ENCODE measurements around the gene CGREF1.

Gene CGREF1

GRCh38 chr2:27092696-27093429, 26.1 kb downstream of the CGREF1 start:
- in situ Hi-C loops (cut with MboI; ENCODE audit: low pct_unique_long_range_greater_than_20kb, low sequenced_read_pairs, unreplicated experiment): no loop called here
- TF ChIP-seq, protein P1, sequence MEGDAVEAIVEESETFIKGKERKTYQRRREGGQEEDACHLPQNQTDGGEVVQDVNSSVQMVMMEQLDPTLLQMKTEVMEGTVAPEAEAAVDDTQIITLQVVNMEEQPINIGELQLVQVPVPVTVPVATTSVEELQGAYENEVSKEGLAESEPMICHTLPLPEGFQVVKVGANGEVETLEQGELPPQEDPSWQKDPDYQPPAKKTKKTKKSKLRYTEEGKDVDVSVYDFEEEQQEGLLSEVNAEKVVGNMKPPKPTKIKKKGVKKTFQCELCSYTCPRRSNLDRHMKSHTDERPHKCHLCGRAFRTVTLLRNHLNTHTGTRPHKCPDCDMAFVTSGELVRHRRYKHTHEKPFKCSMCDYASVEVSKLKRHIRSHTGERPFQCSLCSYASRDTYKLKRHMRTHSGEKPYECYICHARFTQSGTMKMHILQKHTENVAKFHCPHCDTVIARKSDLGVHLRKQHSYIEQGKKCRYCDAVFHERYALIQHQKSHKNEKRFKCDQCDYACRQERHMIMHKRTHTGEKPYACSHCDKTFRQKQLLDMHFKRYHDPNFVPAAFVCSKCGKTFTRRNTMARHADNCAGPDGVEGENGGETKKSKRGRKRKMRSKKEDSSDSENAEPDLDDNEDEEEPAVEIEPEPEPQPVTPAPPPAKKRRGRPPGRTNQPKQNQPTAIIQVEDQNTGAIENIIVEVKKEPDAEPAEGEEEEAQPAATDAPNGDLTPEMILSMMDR (IDR thresholded peaks at IDR 0.05; ENCODE audit: extremely low read depth, insufficient read depth, missing control alignments): no peak
- DNase-seq (ENCODE audit: low spot score): no peak

GRCh38 chr2:27091746-27092695, 26.9 kb downstream of the CGREF1 start:
- TF ChIP-seq, protein P1 (IDR thresholded peaks at IDR 0.05; ENCODE audit: extremely low read depth, insufficient read depth, missing control alignments): no peak
- no peak for DNase-seq (ENCODE audit: low spot score)
- in situ Hi-C loops (cut with MboI; ENCODE audit: low pct_unique_long_range_greater_than_20kb, low sequenced_read_pairs, unreplicated experiment): no loop called here

DNA sequence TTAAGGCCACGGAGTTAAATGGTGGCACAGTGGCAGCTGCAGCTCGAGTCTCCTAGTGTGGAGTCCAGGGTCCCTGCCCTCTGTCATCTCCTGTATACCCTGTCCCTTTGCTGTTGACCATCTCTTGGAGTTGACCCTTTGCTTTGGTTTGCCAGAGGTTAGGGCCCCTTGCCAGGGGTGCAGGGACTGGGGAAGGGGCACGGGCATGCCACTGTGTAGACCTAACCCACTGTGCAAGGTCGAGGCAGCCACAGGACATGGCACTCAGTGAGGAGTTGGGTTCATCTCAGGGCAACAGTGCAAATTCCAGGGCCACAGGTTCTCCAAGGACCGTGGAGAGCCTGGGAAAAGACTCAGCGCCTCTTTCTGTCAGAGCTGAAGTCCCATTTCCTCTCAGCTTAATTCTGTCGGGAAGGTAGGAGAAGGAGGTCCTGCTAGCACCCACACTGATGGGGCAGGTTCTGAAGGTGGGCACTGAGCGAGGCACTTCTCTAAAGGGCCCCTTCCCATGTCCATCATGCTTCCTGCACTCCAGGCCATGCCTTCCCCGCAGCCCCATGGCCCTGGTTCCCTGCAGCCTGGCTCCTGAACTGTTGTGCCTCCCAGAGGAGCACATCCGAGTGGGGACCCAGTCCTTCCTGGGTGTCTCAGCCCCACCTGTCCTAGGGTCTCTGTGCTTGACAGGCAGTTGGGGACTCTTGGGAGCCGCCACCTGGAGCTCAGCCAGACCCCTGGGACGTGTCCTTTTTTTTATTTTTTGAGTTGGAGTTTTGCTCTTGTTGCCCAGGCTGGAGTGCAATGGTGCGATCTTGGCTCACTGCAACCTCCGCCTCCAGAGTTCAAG, 29.6 kb downstream of the CGREF1 start:
- TF ChIP-seq, protein P1 (IDR thresholded peaks at IDR 0.05; ENCODE audit: extremely low read depth, insufficient read depth, missing control alignments): no peak
- DNase-seq (ENCODE audit: low spot score): no peak
- in situ Hi-C loops (cut with MboI; ENCODE audit: low pct_unique_long_range_greater_than_20kb, low sequenced_read_pairs, unreplicated experiment): no loop called here

DNA sequence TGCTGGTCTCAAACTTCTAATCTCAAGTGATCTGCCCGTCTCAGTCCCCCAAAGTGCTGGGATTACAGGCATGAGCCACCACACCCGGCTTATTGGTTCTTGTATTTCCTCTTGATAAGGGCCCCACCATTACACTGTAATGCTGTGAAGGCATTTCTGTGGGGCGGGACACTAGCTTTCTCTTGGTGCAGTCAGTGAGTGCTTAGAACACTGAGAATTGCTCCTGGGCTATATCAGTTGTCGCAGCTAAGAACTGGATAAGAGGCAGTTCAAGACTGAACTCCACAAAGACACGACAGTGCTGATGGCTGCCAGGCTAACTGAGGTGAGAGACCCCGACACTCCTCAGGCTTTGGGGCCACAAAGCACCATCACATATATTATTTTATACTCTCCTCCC, 30.3 kb downstream of the CGREF1 start:
- TF ChIP-seq, protein P1 (IDR thresholded peaks at IDR 0.05; ENCODE audit: extremely low read depth, insufficient read depth, missing control alignments): no peak
- in situ Hi-C loops (cut with MboI; ENCODE audit: low pct_unique_long_range_greater_than_20kb, low sequenced_read_pairs, unreplicated experiment): no loop called here
- DNase-seq (ENCODE audit: low spot score): no peak

- no peak for DNase-seq (ENCODE audit: low spot score)
- TF ChIP-seq, protein P1 (IDR thresholded peaks at IDR 0.05; ENCODE audit: extremely low read depth, insufficient read depth, missing control alignments): no peak
- in situ Hi-C loops (cut with MboI; ENCODE audit: low pct_unique_long_range_greater_than_20kb, low sequenced_read_pairs, unreplicated experiment): no loop called here
Measured at GRCh38 chr2:27087823-27088410, 31.0 kb downstream of the CGREF1 start.
